GM21723 (cell line): ENCODE measurements around the gene RCC1.
"Not testable (repeated sequence)": the region's sequence is repeated elsewhere in the genome, so short reads cannot be mapped to it uniquely, and the experiment has no call there.

Experiments used
- ATAC-seq: cut with Tn5 transposase; IDR thresholded peaks from one replicate; pipeline ENCODE4 v1.9.1; 2021; ENCODE audit warnings: mild to moderate bottlenecking, moderate library complexity; ENCODE audit not compliant: unreplicated experiment

The RCC1 gene

GRCh38 chr1:28581531-28582247 lies 75.8 kb downstream of the RCC1 start:
- peak; percentile 82 for ATAC-seq

GRCh38 chr1:28582248-28582615 lies 76.4 kb downstream of the RCC1 start:
- ATAC-seq, result peak; percentile 5

DNA sequence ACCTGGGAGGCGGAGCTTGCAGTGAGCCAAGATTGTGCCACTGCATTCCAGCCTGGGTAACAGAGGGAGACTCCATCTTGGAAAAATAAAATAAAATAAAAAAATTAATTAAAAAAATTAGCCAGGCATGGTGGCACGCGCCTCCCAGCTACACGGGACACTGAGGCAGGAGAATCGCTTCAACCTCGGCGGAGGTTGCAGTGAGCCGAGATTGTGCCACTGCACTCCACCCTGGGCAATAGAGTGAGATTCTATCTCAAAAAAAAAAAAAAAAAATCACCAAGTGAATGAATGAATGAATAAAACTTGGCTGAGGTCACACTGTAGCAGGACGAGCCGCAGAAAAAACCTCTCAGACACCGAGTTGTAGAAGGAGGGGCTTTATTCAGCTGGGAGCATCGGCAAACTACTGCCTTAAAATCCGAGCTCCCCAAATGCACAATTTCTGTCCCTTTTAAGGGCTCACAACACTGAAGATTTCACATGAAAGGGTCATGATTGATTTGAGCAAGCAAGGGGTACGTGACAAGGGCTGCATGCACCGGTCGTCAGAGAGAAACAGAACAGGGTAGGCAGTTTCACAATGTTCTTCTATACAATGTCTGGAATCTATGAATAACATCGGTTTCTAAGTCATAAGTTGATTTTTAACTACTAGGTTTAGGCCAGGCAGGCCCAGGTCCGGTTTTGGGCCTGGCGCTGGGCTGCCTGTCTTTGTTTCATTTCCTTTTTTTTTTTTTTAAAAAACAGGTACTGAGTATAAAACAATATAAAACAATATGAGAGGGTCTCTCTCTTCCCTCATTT lies 80.9 kb downstream of the RCC1 start:
- ATAC-seq, result not testable (repeated sequence)
